Lung microvascular endothelial cell (primary cell): ENCODE data around the gene PAH. TPM values are rescaled to one million over a fixed set of nuclear protein-coding genes. Genes with fewer than 3 reads are reported as not detected.
A peak's percentile ranks its signal among the peaks of the same experiment; 100 is the strongest.

Experiments
- DNase-seq, 2 donors: peaks; one replicate each; pipeline versions ENCODE4 v3.0.0 to v3.0.0-alpha.2; 2010; ENCODE audit warnings: low read depth in 2 of 2
- total RNA-seq: library from RNA; depleted of rRNA; stranded (reverse); fragments of >200 nt; gene quantifications from 2 replicates; pipeline ENCODE4 v1.2.1, GENCODE V29; 2014

The PAH gene
- total RNA-seq = not detected in 2 replicates

DNA sequence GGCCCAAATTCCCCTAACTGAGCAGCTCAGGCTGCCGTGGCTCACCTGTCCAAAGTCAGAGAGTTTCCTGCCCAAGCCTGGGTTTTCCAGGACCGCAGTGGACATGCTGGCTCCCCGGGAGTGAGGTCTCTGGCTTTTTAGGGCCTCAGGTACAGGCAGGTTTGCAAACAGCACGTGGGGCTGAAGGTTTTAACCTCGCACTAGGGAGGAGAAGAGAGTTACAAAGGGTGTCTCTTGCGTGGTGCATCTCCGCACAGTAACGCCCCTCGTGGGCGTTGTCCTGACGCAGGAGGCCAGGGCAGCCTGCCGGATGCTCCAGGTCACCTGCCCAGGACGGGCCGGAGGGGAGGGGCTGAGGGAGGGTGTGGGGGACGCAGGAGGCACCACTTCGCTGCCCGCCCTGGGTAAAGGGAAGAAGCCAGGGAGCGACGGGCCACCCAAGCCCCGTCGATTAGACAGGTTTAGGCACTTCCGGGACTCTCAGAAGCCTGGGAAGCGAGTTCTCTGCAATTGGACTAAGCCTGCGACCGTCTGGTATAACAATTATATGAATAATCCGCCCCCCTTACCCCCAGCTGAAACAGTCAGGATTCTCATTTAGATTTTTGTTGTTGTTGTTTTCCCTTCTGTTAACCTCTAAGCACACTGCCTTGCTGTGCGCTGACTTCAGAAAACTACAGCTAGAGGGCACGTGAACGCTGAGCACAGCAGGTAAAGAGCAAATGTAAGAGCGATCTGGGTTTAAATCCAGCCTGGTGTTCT is at the start of gene PAH:
Gene PAH, minus strand, starts transcription at position 219 of the 762 bp plus-strand sequence. Its CDS starts 114 bp downstream, at position 105.
- no peak for DNase-seq

DNA sequence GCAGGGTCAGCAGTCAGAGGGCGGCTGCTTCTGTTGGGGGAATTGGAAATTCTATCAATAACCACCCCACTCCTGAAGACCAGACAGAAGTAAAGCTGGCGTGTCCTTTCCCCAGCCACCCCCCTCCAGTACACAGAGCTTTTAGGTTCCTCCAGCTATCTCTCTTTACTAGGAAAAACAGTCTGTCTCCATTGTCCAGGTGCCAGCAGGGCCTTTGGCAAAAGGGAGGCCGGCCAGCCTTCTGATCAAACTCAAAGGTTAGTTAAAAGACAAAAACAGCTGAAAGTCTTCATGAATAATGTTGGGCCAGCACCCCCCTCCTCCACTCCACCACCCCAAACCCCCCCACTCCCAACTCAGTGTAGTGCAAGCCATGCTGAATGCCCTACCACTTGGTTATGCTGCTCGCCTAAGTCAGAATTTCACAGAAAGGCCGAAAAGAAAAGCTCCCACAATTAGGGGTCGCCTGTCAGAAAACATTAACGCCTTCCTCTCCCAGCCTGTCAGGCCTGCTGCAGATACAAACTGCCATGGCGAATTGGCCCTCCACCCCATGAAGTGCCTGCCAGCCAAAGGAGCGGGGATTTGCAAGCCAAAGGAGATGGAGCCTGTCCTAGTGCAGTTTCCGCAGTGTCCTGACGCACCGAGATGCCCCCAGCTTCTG is 49.3 kb upstream of the PAH start:
- no peak for DNase-seq

DNA sequence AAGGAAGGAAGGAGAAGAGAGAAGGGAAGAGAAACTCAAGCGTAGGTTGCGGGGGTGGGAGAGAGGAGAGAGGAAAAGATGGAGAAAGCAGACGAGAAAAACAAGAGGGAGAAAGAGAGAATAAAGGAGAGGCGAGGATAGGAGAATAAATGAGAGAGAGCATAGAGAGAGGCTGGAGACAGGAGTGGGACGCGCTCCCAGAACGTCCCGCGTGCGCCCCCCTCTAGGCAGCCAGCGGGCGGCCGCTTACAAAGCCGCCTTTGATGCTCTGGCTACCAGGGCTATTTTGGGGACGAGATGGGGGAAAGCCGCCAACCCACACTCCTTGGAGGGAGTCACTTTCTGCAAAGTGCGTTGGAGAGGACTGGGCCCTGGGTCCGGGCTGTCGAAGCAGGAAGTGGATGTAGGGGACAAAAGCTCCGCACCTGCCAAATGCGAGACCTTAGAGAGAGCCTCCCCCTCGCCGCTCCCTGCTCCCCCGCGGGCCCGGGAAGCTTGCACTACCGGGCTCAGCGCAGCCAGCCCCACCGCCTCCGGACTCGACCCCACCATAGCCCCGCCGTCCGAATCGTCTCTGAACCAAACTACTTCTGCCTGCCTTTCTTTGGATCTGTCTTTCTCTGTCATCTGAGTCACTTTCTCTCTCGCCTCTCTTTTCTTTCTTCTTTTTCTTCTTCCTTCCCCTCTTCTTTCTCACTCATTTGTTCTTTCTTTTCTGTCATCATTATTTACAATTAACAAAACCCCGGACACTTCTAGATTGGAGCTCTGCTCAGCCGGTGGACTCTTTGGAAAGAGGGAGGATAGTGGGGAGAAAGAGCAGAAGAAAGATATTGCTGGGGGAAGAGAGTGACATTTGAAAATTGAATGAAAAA is 48.5 kb upstream of the PAH start:
- no peak for DNase-seq

DNA sequence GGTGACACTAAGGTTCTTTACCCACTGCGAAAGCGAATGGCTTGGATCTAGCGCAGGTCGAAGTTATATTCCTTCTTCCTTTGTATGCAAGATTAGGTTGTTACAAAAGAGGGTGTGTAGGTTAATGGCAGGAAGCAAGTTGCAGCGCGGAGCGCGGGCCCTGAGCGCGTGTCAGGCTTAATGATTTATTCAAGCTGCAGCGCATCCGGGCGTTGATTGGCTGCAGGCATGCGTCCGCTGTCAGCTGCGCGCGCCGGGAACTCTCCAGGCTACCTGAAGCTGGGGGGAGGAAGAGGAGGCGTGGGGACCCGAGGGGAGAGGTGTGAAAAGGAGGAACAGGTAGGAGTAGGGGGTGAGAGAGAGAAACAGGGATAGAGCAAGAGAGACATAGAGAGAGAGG is 47.8 kb upstream of the PAH start:
- no peak for DNase-seq

DNA sequence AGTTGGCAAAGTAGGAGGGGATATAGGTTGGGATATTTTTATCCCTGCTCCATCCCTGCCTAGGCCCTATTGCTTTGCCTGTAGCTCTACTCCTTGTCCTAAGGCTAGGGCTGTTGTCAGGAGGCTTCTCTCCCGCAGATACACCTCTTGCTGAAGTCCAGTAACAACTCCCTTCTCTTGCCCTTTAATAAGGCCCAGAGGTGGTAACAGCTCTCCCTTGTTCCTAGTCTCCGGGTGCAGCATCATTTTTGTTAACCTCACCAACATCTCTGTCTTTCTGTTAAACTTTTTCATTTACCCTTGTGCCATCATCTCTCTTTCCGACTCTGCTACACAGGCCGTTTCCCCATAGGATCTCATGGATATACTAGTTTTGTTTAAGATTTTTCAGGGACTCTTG is 46.8 kb upstream of the PAH start:
- DNase-seq = no peak

DNA sequence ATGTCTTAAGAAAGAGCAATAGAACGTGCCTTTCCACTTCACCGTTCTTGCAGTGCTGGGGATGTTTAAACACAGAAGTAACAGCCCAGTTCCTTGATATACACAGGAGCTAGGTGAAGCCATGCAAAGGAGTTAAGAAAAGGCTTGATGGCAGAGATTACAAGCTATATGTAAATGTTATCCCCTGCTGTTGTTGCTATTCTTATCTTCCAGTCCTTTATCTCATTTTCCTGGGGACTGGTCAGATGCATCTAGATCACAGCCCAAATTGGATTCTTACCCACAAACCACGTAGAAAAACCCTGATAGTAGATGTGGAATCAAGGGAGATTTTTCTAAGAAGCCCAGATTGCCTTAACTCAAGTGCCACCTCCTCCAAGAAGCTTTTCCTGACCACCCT is 45.9 kb upstream of the PAH start:
- DNase-seq = no peak

DNA sequence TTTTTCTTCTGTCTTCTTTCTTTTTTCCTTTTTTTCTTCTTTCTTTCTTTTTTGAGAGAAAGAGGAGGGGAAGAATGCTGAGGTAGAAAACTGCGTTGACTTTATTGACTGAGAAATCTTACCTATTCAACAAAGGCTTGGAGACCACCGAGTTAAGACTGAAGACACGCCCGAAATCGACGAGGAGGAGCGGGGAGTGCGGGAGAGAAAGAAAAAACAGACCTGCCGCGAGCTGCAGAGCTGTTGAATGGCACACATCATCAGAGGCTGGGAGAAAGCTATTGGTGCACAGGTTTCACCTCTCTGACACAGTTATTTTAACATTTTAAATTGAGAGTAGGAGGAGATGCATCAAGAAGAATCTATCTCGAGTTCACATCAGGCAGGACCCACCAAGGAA is 45.5 kb upstream of the PAH start:
- no peak for DNase-seq

DNA sequence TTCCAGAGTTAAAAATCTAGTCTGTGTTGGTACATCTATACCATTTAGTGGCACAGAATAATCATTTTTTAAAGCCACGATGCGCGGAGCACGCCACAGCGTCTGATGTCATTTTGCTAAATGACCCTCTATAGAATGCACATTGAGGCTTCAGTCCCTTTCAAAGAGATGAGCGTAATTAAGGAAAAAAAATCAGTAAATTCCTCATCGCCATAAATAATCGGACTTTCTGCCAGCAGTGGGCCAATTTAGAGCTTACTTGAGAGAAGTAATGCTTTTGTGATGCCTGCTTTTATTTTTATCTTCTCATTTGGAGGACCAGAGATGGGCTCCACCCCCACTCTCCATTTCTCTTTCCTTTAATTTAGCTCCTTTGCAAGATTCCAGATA is 44.4 kb upstream of the PAH start:
- no peak for DNase-seq

DNA sequence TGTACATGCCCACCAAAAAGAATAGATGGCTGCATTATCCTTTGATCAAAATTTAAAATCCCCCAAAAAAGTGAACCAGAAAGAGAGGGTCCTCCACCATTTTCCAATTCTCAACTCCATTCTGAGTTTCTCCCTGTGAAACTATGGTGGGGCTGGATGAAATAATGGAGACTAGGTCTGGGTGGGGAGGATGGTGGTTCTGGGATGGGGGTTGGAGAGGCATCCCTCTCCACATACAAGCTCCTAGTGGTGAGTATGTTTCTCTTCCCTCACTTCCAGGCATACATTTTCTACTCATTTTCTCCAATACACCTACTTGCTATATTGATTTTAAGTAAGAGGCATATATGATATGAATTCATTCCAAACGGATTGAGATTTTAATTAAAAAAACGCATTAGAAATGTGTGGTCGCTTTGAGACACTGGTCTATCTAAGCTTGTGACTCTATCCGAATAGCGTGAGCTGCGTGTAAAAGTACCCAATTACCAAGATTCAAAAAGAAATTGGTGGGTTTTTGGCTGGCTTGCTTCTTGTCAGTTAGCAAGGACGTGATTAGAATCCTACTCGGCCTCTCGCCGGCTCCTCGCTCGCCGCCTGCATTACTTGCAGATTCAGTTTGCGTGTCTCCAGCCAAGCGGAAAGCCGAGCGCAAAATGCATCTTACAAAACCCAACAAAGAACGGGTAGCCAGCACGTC is 43.9 kb upstream of the PAH start:
- DNase-seq = no peak

DNA sequence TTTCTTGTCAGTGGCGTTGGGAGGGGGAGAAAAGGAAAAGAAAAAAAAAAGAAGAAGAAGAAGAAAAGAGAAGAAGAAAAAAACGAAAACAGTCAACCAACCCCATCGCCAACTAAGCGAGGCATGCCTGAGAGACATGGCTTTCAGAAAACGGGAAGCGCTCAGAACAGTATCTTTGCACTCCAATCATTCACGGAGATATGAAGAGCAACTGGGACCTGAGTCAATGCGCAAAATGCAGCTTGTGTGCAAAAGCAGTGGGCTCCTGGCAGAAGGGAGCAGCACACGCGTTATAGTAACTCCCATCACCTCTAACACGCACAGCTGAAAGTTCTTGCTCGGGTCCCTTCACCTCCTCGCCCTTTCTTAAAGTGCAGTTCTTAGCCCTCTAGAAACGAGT is 42.3 kb upstream of the PAH start:
- no peak for DNase-seq

DNA sequence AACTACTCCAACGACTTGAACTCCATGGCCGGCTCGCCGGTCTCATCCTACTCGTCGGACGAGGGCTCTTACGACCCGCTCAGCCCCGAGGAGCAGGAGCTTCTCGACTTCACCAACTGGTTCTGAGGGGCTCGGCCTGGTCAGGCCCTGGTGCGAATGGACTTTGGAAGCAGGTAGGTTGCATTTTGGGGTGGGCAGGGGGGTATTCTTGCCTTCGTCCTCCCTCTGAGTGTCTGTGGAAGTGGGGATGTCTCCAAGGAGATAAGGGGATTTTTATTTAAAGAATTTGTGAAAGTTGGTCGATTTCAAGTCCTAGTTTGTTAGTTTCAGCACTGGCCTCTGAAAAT is 41.8 kb upstream of the PAH start:
- DNase-seq = no peak

DNA sequence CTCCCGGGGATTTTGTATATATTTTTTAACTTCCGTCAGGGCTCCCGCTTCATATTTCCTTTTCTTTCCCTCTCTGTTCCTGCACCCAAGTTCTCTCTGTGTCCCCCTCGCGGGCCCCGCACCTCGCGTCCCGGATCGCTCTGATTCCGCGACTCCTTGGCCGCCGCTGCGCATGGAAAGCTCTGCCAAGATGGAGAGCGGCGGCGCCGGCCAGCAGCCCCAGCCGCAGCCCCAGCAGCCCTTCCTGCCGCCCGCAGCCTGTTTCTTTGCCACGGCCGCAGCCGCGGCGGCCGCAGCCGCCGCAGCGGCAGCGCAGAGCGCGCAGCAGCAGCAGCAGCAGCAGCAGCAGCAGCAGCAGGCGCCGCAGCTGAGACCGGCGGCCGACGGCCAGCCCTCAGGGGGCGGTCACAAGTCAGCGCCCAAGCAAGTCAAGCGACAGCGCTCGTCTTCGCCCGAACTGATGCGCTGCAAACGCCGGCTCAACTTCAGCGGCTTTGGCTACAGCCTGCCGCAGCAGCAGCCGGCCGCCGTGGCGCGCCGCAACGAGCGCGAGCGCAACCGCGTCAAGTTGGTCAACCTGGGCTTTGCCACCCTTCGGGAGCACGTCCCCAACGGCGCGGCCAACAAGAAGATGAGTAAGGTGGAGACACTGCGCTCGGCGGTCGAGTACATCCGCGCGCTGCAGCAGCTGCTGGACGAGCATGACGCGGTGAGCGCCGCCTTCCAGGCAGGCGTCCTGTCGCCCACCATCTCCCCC is 41.2 kb upstream of the PAH start:
- peak; percentile 38 to 55 for DNase-seq

DNA sequence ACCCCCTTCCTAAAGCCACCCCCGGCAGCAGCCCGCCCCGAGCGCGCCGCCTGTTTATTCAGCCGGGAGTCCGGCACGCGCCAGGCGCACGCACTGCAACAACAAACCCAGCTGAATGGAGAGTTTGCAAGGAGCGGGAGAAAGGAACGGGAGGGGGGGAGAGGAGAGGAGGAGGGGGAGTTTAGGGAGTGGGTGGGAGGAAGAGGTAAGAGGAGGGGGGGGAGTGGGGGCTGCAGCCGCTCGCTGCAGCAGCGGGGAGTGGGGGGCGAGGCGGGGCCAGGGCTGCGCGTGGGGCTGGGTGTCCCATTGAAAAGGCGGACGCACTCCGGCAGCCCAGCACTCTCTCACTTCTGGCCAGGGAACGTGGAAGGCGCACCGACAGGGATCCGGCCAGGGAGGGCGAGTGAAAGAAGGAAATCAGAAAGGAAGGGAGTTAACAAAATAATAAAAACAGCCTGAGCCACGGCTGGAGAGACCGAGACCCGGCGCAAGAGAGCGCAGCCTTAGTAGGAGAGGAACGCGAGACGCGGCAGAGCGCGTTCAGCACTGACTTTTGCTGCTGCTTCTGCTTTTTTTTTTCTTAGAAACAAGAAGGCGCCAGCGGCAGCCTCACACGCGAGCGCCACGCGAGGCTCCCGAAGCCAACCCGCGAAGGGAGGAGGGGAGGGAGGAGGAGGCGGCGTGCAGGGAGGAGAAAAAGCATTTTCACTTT is 40.5 kb upstream of the PAH start, which contains the start of gene ASCL1:
Gene ASCL1, plus strand, starts transcription at position 336 of the 712 bp plus-strand sequence. CDS start 571 bp downstream, outside the sequence.
- DNase-seq = peak; percentile 25 to 42

DNA sequence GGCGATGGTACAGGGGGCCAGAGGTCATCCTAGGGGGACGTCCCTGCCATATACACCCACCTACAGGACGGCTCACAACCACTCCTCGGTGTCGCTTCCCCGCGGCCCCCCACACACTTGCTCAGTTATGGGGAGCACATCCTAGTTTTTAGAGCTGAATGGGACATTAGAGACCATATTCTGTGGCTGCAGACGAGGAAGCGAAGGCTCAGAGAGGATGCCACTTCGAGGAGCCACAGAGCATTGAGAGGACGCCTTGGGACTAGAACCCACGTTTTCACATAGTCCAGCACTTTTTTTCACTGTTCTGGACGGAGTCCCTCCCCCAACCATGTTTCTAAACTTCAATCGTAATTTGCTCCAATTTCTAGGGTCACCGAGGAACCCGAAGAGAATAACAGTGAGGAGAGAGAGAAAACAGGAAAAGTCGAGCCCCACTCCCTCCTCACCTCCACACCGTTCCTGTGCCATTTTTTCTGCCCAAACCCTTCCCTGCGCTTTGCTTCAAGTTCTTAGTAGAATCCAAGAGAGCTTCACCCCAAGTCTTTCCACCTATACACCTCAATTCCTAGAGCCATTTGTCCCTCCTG is 39.8 kb upstream of the PAH start:
- no peak for DNase-seq

DNA sequence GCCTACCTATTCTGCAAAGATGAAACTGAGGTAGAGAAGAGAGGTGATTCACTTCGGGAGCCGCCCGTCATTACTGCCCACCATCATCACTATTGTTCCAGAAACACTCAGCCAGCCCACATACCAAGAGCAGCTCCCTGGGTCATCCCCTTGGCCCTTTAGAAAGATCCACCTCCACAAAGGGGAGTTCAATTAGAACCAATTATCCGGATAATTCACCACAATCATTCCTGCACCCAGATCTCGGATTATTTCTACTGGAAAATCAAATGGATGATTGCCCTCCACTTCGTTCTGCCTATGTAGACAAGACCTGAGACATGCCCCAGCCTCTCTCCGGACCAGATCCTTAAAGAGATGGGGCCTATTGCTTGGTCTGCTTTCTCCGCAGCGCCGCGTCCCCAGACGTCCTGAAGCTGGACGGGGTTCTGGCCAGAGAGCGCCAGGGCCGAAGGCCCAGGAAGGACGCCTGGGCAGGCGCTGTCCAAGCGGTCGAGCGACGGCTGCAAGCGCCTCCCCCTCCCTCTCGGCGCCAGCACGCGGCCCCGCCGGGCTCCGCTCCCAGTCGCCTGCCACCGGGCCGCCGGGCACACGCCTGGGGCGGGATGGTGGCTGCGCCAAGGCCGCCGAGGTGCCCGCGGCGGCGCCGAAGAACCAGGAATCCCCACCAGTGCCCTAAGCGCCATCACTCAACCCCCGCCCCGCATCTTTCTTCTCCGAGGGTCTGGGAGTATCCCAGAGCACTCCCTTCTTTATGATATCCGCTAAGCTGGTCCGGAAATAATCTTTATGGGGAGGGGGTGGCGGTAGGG is 39.1 kb upstream of the PAH start:
- no peak for DNase-seq

DNA sequence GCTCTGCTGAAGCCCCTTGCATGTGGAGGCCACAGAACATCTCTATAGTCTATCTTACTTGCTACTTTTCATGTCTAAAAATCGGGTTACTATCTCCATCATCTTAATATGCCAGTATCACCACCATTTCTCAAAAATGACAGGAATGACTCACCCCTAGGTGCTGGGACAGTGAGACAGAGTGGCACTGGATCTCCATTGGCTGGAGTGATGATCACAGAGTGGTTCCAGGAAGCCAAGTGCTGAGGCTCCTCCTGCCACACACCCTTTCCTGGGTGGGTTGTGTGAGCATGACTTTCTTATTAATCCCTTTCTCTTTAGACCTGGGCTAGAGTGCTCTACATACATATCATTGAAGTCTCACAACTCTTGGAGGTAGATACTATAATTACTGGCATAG is 37.1 kb upstream of the PAH start:
- no peak for DNase-seq

DNA sequence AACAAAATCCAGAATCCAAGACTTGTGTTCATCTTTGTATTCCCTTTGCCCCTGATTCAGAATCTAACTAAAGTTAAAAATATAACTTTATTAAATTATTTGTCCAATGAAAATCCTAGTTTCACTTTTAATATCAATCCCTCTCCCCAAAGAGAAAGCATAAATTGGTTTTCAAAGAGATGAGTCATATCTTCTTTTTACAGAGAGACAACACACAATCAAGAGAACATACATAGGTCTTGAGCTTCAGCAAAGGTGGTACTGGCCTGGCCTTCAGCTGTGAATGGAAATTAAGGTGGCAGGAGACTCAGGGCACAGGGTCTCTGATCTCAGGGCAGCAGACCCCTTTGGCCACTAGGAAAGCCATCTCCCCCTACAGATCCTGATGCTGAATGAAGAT is 36.2 kb upstream of the PAH start:
- DNase-seq = no peak

DNA sequence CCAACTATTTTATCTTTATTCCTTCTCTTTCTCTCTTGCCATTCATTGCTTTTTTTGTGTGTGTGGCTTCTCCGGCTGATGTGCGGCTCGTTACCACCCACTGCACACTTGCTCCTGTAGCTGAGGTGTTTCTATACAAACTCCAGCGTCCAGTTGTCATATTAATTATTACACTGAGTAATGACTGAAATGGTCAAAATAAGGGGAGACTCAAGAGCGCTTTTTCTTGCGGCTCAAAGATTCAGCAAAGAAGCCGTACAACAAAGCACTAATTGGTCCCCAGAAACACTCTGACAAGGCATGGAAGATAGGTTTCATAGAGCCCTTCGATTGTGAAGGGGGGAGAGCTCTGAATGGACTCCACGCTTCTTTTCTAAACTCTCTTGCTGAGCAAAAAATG is 34.8 kb upstream of the PAH start:
- DNase-seq = no peak
